ENCODE data around the gene BIRC5.
A peak's percentile ranks its signal among the peaks of the same experiment; 100 is the strongest.

Gene BIRC5

DNA sequence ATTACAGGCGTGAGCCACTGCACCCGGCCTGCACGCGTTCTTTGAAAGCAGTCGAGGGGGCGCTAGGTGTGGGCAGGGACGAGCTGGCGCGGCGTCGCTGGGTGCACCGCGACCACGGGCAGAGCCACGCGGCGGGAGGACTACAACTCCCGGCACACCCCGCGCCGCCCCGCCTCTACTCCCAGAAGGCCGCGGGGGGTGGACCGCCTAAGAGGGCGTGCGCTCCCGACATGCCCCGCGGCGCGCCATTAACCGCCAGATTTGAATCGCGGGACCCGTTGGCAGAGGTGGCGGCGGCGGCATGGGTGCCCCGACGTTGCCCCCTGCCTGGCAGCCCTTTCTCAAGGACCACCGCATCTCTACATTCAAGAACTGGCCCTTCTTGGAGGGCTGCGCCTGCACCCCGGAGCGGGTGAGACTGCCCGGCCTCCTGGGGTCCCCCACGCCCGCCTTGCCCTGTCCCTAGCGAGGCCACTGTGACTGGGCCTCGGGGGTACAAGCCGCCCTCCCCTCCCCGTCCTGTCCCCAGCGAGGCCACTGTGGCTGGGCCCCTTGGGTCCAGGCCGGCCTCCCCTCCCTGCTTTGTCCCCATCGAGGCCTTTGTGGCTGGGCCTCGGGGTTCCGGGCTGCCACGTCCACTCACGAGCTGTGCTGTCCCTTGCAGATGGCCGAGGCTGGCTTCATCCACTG lies at the start of gene BIRC5:
Gene BIRC5 (plus strand): TSS at position 238 of the 690 bp plus-strand sequence. CDS start 64 bp downstream, at position 302.
- TF ChIP-seq, protein P1, sequence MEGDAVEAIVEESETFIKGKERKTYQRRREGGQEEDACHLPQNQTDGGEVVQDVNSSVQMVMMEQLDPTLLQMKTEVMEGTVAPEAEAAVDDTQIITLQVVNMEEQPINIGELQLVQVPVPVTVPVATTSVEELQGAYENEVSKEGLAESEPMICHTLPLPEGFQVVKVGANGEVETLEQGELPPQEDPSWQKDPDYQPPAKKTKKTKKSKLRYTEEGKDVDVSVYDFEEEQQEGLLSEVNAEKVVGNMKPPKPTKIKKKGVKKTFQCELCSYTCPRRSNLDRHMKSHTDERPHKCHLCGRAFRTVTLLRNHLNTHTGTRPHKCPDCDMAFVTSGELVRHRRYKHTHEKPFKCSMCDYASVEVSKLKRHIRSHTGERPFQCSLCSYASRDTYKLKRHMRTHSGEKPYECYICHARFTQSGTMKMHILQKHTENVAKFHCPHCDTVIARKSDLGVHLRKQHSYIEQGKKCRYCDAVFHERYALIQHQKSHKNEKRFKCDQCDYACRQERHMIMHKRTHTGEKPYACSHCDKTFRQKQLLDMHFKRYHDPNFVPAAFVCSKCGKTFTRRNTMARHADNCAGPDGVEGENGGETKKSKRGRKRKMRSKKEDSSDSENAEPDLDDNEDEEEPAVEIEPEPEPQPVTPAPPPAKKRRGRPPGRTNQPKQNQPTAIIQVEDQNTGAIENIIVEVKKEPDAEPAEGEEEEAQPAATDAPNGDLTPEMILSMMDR (conservative IDR thresholded peaks at IDR 0.05; ENCODE audit: low read depth, low read length) = no peak
- peak within 1 kb of the TSS; percentile 78 for H3K4me3 ChIP-seq (ENCODE audit: low read length)
- peak; percentile 42 for DNase-seq (ENCODE audit: low read depth)

DNA sequence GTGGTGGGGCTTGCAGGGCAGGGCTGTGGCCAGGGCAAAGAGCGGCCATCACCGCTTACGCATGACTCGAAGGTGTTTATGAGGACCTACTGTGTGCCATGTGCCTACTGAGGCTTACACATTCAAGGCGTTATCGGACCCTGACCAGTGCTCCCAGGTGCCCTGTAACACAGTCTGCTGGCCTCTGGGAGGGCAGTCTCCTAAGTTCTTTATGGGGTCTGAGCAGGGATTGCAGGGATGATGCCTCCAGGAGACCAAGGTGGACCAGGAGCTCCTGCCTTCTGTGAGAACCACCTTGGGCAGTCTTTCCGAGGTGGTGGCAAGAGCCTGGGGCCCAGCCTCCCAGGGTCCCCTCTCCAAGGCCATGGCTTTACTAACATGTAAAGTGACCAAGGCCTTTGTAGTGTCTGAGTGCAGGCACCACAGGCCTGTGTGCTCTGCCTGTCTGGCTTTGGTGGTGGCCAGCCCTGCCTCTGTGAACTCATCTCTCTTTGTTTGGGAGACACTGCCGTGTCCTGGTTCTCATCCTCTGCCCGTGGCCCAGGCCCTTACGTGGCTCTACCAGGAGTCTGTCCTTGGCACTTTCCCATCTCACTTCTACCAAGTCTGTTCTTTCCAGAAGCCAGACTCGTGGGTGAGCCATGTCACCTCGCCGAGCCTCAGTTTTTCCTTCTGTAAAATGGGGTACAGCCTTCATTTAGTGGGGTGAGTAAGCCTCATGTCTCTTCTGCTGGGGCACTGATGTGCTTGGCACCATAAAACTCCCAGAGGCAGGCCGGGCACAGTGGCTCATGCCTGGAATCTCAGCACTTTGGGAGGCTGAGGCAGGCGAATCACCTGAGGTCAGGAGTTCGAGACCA lies 49.1 kb upstream of the BIRC5 start:
- DNase-seq (ENCODE audit: low read depth) = no peak
- TF ChIP-seq, protein P1 (conservative IDR thresholded peaks at IDR 0.05; ENCODE audit: low read depth, low read length) = no peak

DNA sequence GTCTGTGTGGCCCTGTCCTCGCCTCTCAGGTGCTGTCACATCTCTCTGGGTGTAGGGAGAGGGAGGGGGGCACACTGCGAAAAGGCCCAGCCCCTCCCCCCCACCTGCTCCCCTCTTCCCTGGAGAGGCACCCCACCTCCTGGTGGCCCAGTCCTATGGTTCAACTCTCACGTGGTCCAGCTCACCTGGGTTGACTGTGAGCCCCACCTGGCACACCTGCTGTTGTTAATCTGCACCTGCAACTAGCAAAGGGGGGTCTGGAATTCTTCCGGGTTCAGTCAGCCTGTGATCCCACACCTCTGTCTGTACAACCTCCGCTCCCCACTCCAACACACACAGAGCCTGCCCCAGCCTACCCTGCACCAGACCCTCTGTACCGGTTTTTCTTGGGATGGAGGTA lies 47.6 kb upstream of the BIRC5 start:
- DNase-seq (ENCODE audit: low read depth) = no peak
- TF ChIP-seq, protein P1 (conservative IDR thresholded peaks at IDR 0.05; ENCODE audit: low read depth, low read length) = no peak
- H3K4me3 ChIP-seq (ENCODE audit: low read length) = no peak overlapping the region

More for the DNA sequence above, 49.1 kb upstream of the BIRC5 start:
- no peak overlapping the region for H3K4me3 ChIP-seq (ENCODE audit: low read length)

DNA sequence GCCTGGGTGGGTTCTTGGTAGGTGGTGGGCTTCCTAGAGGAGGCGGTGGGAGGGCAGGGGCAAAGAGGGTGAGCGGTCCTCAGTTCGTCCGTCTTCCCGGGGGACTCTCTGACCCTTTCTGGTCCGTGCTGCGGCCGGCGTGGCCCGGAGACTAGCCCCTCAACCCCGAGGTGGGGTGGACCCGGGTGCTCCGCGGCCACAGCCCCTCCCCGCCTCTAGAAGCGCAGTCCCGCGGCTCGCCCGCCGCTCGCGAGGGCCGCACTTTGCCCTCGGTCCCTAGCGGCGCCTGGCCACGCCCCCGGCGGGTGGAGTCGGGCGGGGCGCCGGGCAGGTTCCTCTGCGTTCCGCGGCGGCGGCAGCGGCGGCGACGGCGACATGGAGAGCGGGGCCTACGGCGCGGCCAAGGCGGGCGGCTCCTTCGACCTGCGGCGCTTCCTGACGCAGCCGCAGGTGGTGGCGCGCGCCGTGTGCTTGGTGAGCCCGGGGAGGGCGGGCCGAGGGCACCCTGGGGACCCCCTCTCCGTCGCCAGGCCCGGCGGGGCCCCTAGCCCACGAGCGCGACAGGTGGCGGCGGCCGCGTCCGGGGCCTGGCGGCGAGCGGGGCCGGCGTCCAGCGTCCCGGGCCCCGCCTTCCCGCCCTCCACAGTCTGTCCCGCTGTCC lies 45.7 kb upstream of the BIRC5 start, which contains the start of gene SYNGR2:
Gene SYNGR2 (plus strand): TSS at position 340 of the 661 bp plus-strand sequence. CDS start 36 bp downstream, at position 376.
- no peak for DNase-seq (ENCODE audit: low read depth)
- TF ChIP-seq, protein P1 (conservative IDR thresholded peaks at IDR 0.05; ENCODE audit: low read depth, low read length) = no peak
- H3K4me3 ChIP-seq (ENCODE audit: low read length) = peak within 1 kb of the TSS; percentile 74

DNA sequence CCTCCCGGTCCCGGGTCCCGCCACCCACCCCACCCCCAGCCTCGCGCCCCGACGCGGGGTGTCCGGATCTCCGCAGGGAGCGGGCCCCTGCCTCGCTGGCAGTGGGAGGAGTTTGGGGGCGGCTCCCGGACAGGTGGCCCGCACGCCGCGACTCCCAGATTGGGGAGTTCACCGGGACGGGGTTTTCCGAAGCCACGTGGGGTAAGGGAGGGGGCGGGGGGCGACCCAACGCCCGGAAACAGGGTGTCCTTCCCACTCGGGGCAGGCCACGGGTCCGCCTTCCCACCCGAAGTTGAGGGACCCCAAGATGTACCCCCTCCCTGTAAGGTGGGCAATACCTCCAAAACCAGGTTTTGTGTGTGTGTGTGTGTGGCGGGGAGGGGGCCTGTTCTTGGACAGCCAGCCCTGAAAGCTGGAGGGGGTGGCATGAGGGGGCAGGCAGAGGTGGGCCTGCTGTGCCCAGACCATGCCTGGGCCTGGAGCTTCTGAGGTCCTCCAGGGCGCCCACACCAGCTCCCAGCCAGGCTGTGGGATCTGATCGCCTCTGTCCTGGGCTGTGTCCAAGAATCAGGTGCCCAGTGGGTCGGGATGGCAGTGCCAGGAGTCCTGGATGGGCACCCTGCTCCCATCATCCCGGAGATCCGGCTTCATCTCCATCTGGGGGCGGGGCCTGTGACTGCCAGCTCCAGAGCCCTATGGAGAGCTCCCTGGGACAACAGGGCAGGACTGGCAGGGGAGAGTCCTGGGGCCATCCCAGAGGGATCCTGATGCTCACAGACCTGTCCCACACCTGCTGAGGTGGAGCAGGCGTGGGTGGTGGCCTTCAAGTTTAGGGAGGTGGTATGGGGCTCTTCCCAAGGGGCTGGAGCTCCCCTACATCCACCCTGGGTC lies 44.9 kb upstream of the BIRC5 start:
- TF ChIP-seq, protein P1 (conservative IDR thresholded peaks at IDR 0.05; ENCODE audit: low read depth, low read length) = no peak
- no peak for DNase-seq (ENCODE audit: low read depth)
- H3K4me3 ChIP-seq (ENCODE audit: low read length) = peak overlapping the region; percentile 74
